H9 (cell line): ENCODE results near the gene SH3GL1. TPM values are rescaled to one million over a fixed set of nuclear protein-coding genes. Genes with fewer than 3 reads are reported as not detected.

ENCODE experiments used
- DNase-seq: peaks from one replicate; pipeline ENCODE4 v3.0.0-alpha.2; 2017
- H2AFZ ChIP-seq: one replicate; pipeline ENCODE4 v1.6.1; 2013; ENCODE audit warnings: mild to moderate bottlenecking, low read length, control low read depth, moderate library complexity
- H2AK5ac ChIP-seq: 2 replicates; pipeline ENCODE4 v1.6.1; 2013; ENCODE audit warnings: low read length, control low read depth, mixed read lengths; ENCODE audit not compliant: insufficient read length
- H2BK120ac ChIP-seq: one replicate; pipeline ENCODE4 v1.6.1; 2013; ENCODE audit warnings: low read depth, mild to moderate bottlenecking, low read length, control low read depth, inconsistent platforms; ENCODE audit not compliant: poor library complexity, severe bottlenecking
- H2BK12ac ChIP-seq: 2 replicates; pipeline ENCODE4 v1.6.1; 2013; ENCODE audit warnings: low read length, control low read depth, mixed read lengths, low read depth; ENCODE audit not compliant: insufficient read length
- H2BK15ac ChIP-seq: 2 replicates; pipeline ENCODE4 v1.6.1; 2013; ENCODE audit warnings: low read depth, low read length, control low read depth
- H2BK20ac ChIP-seq: one replicate; pipeline ENCODE4 v1.6.1; 2013; ENCODE audit warnings: low read depth, mild to moderate bottlenecking, low read length, control low read depth, inconsistent platforms; ENCODE audit not compliant: poor library complexity, severe bottlenecking
- H2BK5ac ChIP-seq: 2 replicates; pipeline ENCODE4 v1.6.1; 2013; ENCODE audit warnings: low read length, control low read depth, mixed read lengths; ENCODE audit not compliant: insufficient read length
- H3K14ac ChIP-seq: 2 replicates; pipeline ENCODE4 v1.6.1; 2013; ENCODE audit warnings: low read length, control low read depth; ENCODE audit not compliant: insufficient read depth
- H3K18ac ChIP-seq: 2 replicates; pipeline ENCODE4 v1.6.1; 2013; ENCODE audit warnings: low read depth, mild to moderate bottlenecking, mixed read lengths, low read length, control low read depth; ENCODE audit not compliant: insufficient read length
- H3K23ac ChIP-seq: 2 replicates; pipeline ENCODE4 v1.6.1; 2013; ENCODE audit warnings: low read length, control low read depth, mixed read lengths, low read depth; ENCODE audit not compliant: insufficient read length
- H3K23me2 ChIP-seq: 2 replicates; pipeline ENCODE4 v1.6.1; 2013; ENCODE audit warnings: low read depth, mild to moderate bottlenecking, mixed read lengths, low read length, control low read depth; ENCODE audit not compliant: insufficient read length, poor library complexity, severe bottlenecking
- H3K27ac ChIP-seq: 2 replicates; pipeline ENCODE4 v1.5.1; 2013; ENCODE audit warnings: low read length, control low read depth, mixed read lengths, low read depth; ENCODE audit not compliant: insufficient read length
- H3K27me3 ChIP-seq: 2 replicates; pipeline ENCODE4 v1.6.1; 2013; ENCODE audit warnings: low read length, control low read depth, inconsistent platforms; ENCODE audit not compliant: insufficient read depth
- H3K4ac ChIP-seq: 2 replicates; pipeline ENCODE4 v1.6.1; 2013; ENCODE audit warnings: low read depth, mild to moderate bottlenecking, control low read depth, inconsistent platforms, low read length, moderate library complexity
- H3K4me1 ChIP-seq: 2 replicates; pipeline ENCODE4 v1.6.1; 2013; ENCODE audit warnings: low read length, control low read depth, inconsistent platforms; ENCODE audit not compliant: insufficient read depth
- H3K4me2 ChIP-seq: 2 replicates; pipeline ENCODE4 v1.6.1; 2013; ENCODE audit warnings: low read length, control low read depth, mixed read lengths; ENCODE audit not compliant: insufficient read length, insufficient read depth
- H3K56ac ChIP-seq: 2 replicates; pipeline ENCODE4 v1.6.1; 2013; ENCODE audit warnings: low read depth, mild to moderate bottlenecking, mixed read lengths, low read length, control low read depth; ENCODE audit not compliant: insufficient read length
- H3K79me1 ChIP-seq: 2 replicates; pipeline ENCODE4 v1.6.1; 2013; ENCODE audit warnings: low read depth, mild to moderate bottlenecking, moderate library complexity, low read length, control low read depth, inconsistent platforms; ENCODE audit not compliant: insufficient read depth, poor library complexity, severe bottlenecking
- H3K79me2 ChIP-seq: 2 replicates; pipeline ENCODE4 v1.6.1; 2013; ENCODE audit warnings: low read length, control low read depth, inconsistent platforms; ENCODE audit not compliant: insufficient read depth
- H3K9ac ChIP-seq: 2 replicates; pipeline ENCODE4 v1.6.1; 2013; ENCODE audit warnings: low read length, control low read depth, mixed read lengths; ENCODE audit not compliant: insufficient read length; ENCODE audit errors: extremely low read depth
- H3K9me3 ChIP-seq: one replicate; pipeline ENCODE4 v1.6.1; 2013; ENCODE audit warnings: low read depth, low read length, inconsistent platforms; ENCODE audit not compliant: control insufficient read depth
- H3T11ph ChIP-seq: one replicate; pipeline ENCODE4 v1.6.1; 2013; ENCODE audit warnings: mild to moderate bottlenecking, low read length, control low read depth, inconsistent platforms
- H4K20me1 ChIP-seq: one replicate; pipeline ENCODE4 v1.6.1; 2013; ENCODE audit not compliant: control insufficient read depth, insufficient read length, insufficient read depth
- H4K5ac ChIP-seq: 2 replicates; pipeline ENCODE4 v1.6.1; 2013; ENCODE audit warnings: low read depth, mild to moderate bottlenecking, mixed read lengths, low read length, control low read depth; ENCODE audit not compliant: insufficient read length
- H4K8ac ChIP-seq: replicated peaks from 2 replicates; pipeline ENCODE4 v1.6.1; 2013; ENCODE audit warnings: low read length, control low read depth, mixed read lengths, low read depth; ENCODE audit not compliant: insufficient read length
- H4K91ac ChIP-seq: 2 replicates; pipeline ENCODE4 v1.6.1; 2013; ENCODE audit warnings: low read depth, mild to moderate bottlenecking, moderate library complexity, mixed read lengths, low read length, control low read depth; ENCODE audit not compliant: insufficient read length
- H3K27ac Mint-ChIP-seq, 3 experiments: 2 replicates in 2 of 3; 3 replicates in 1 of 3; pipeline ENCODE4 v1.8.0; 2020 to 2021; ENCODE audit warnings: mixed read lengths in 3 of 3, mild to moderate bottlenecking in 1 of 3, moderate library complexity in 1 of 3
- H3K27me3 Mint-ChIP-seq: 2 replicates; pipeline ENCODE4 v1.8.0; 2021; ENCODE audit warnings: low read depth, mild to moderate bottlenecking, moderate library complexity, mixed read lengths
- H3K36me3 Mint-ChIP-seq, 3 experiments: 2 replicates in 2 of 3; 3 replicates in 1 of 3; pipeline ENCODE4 v1.8.0; 2020 to 2021; ENCODE audit warnings: low read depth in 3 of 3, mixed read lengths in 3 of 3; ENCODE audit not compliant: insufficient read depth in 1 of 3
- H3K4me1 Mint-ChIP-seq, 2 experiments: 2 replicates each; pipeline ENCODE4 v1.8.0; 2020; ENCODE audit warnings: mixed read lengths in 2 of 2
- H3K4me3 Mint-ChIP-seq, 2 experiments: 2 replicates in 1 of 2; 3 replicates in 1 of 2; pipeline ENCODE4 v1.8.0; 2020 to 2021; ENCODE audit warnings: mild to moderate bottlenecking in 2 of 2, mixed read lengths in 2 of 2, moderate library complexity in 1 of 2
- H3K9me3 Mint-ChIP-seq, 2 experiments: 2 replicates in 1 of 2; 3 replicates in 1 of 2; pipeline ENCODE4 v1.8.0; 2020; ENCODE audit warnings: mild to moderate bottlenecking in 2 of 2, mixed read lengths in 2 of 2, moderate library complexity in 1 of 2
- WGBS: extraction: QIAGEN DNeasy Blood & Tissue Kit; methylation state at CpG from one replicate; pipeline ENCODE4 v1.1.7; 2013; ENCODE audit warnings: missing lambda C conversion rate, low lambda C conversion rate, mixed read lengths; ENCODE audit not compliant: insufficient read length; ENCODE audit errors: extremely low coverage; 5-methylcytosine and 5-hydroxymethylcytosine counted together
- total RNA-seq: library from RNA; stranded (reverse); gene quantifications from 2 replicates; pipeline ENCODE4 v1.2.1, GENCODE V29; 2021
- TF ChIP-seq, protein P1 (sequence below): fragments of 200-600 bp; sonication (generic); conservative IDR thresholded peaks from 3 replicates; pipeline ENCODE4 v1.8.0; 2021; ENCODE audit warnings: antibody characterized with exemption, mild to moderate bottlenecking

SH3GL1 gene
- total RNA-seq, 1 experiment from 2014 or later = 85.5 TPM

DNA sequence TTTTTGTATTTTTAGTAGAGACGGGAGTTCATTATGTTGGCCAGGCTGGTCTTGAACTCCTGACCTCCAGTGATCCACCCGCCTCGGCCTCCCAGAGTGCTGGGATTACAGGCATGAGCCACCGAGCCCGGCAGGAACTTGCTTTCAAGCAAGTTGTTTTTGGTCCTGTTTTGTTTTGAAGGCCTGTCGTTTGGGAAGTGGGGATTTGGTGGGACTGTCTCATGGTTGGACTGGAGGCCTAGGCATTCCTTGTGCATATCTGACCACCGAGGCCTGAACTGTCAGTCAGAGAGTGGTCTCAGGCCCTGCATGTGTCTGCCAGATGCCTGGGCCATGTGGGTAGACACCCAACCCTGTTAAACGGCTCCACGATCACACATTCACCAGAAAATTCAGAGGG, 30.9 kb upstream of the SH3GL1 start:
- H2BK120ac ChIP-seq = no peak overlapping the region
- H3K56ac ChIP-seq = no peak overlapping the region
- no peak overlapping the region for H3K9ac ChIP-seq
- H3K4ac ChIP-seq = no peak overlapping the region
- DNase-seq = no peak
- TF ChIP-seq, protein P1, sequence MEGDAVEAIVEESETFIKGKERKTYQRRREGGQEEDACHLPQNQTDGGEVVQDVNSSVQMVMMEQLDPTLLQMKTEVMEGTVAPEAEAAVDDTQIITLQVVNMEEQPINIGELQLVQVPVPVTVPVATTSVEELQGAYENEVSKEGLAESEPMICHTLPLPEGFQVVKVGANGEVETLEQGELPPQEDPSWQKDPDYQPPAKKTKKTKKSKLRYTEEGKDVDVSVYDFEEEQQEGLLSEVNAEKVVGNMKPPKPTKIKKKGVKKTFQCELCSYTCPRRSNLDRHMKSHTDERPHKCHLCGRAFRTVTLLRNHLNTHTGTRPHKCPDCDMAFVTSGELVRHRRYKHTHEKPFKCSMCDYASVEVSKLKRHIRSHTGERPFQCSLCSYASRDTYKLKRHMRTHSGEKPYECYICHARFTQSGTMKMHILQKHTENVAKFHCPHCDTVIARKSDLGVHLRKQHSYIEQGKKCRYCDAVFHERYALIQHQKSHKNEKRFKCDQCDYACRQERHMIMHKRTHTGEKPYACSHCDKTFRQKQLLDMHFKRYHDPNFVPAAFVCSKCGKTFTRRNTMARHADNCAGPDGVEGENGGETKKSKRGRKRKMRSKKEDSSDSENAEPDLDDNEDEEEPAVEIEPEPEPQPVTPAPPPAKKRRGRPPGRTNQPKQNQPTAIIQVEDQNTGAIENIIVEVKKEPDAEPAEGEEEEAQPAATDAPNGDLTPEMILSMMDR = no peak
- H3K23ac ChIP-seq = no peak overlapping the region
- no peak overlapping the region for H3K4me2 ChIP-seq
- H4K5ac ChIP-seq = no peak overlapping the region
- H2BK15ac ChIP-seq = no peak overlapping the region
- no peaks in the 10 kb centered on the region for H3K4me1 ChIP-seq
- no peak overlapping the region for H2BK20ac ChIP-seq
- H4K91ac ChIP-seq = no peak overlapping the region
- no peaks in the 10 kb centered on the region; the same call in 1 of the 2 replicates for H3K79me2 ChIP-seq
- H3K27me3 ChIP-seq = no peaks in the 10 kb centered on the region
- no peaks in the 10 kb centered on the region for H3K79me1 ChIP-seq
- Mint-ChIP-seq H3K36me3 (peaks cover 70 to 91% (median 81%) of the 10 kb centered on the region in 3 experiments), H3K27ac (peak overlapping the region in 1 of 3 experiments; percentile 62; a peak in 2 of 7 replicates), H3K4me3 (no peak overlapping the region), H3K27me3 (no peaks in the 10 kb centered on the region), H3K9me3 (no peaks in the 10 kb centered on the region), H3K4me1 (no peaks in the 10 kb centered on the region)
- H3K18ac ChIP-seq = no peak overlapping the region
- H3K9me3 ChIP-seq = no peaks in the 10 kb centered on the region
- no peak overlapping the region for H3K14ac ChIP-seq
- H2BK12ac ChIP-seq = no peak overlapping the region
- no peaks in the 10 kb centered on the region for H4K20me1 ChIP-seq
- WGBS = no CpG with 5 or more reads among the region's 9 CpGs
- no peak overlapping the region for H2BK5ac ChIP-seq
- H3K23me2 ChIP-seq = no peaks in the 10 kb centered on the region
- H2AK5ac ChIP-seq = no peak overlapping the region
- no peak overlapping the region for H3T11ph ChIP-seq
- H4K8ac ChIP-seq = no peak overlapping the region
- H3K27ac ChIP-seq = no peak overlapping the region
- no peak overlapping the region for H2AFZ ChIP-seq
